Mesothelial cell of epicardium (in vitro differentiated cells): Measurements from ENCODE around the gene XRCC1. TPM values are rescaled to one million over a fixed set of nuclear protein-coding genes. Genes with fewer than 3 reads are reported as not detected.
"Not testable (repeated sequence)": the region's sequence is repeated elsewhere in the genome, so short reads cannot be mapped to it uniquely, and the experiment has no call there.

Source experiments
- DNase-seq, 2 experiments: peaks; one replicate each; pipeline ENCODE4 v3.0.0; 2021; ENCODE audit warnings: low spot score in 2 of 2; ENCODE audit not compliant: unreplicated experiment in 2 of 2
- H3K27ac Mint-ChIP-seq: 2 replicates; pipeline ENCODE4 v1.8.0; 2021; ENCODE audit warnings: mixed read lengths
- H3K27me3 Mint-ChIP-seq: 2 replicates; pipeline ENCODE4 v1.8.0; 2021; ENCODE audit warnings: low read depth, mixed read lengths
- H3K36me3 Mint-ChIP-seq: 2 replicates; pipeline ENCODE4 v1.8.0; 2021; ENCODE audit warnings: mixed read lengths
- H3K4me1 Mint-ChIP-seq: 2 replicates; pipeline ENCODE4 v1.8.0; 2021; ENCODE audit warnings: mixed read lengths
- H3K4me3 Mint-ChIP-seq: 2 replicates; pipeline ENCODE4 v1.8.0; 2021; ENCODE audit warnings: mild to moderate bottlenecking, moderate library complexity, mixed read lengths
- H3K9me3 Mint-ChIP-seq: 2 replicates; pipeline ENCODE4 v1.8.0; 2021; ENCODE audit warnings: mixed read lengths
- total RNA-seq: library from RNA; stranded (reverse); gene quantifications from 3 replicates; pipeline ENCODE4 v1.2.1, GENCODE V29; 2021
- TF ChIP-seq, protein P1 (sequence below): fragments of 200-600 bp; sonication (generic); IDR thresholded peaks from one replicate; pipeline ENCODE4 v1.5.0; 2021; ENCODE audit warnings: antibody characterized with exemption; ENCODE audit not compliant: unreplicated experiment

XRCC1 gene
- total RNA-seq, 1 donor from 2014 or later, result 56.1 TPM

DNA sequence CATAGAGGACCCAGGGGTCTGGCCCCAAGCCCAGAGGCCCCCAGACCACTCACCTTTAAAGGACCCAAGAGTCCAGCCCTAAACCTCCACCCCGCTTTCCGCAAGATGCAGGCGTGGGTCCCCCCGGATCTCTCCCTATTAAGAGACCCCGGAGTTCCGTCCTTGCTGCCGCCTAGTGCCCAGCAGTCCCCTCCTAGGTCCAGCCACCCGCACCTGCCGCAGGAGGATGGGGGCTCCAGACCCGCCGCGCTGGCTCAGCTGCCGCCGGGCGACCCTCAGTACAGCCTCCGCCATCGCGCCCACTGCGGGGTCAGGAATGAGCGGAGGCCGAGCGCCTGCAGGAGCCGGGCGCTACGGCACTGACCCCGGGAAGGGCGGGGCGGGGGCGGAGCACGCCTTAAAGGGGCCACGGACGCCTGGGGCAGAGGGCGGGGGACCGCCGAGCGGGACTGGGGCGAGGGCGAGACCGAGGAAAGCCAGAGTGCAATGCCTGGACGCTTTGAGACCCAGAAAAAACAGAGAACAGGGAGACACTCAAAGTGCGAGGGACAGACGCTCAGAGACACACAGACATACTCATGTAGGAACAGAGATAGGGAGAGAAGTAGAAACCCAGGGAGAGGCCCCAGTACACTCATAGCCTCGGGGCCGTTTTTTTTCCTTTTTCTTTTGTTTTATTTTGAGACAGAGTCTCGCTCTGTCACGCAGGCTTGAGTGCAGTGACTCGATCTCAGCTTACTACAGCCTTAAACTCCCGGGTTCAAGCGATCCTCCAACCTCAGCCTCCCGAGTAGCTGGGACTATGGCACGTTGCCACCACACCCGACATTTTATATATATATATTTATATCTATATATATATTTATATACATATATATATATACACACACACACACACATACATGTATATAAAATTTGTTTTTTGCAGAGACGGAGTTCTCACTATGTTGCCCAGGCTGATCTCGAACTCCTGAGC lies 48.2 kb downstream of the XRCC1 start, which contains the start of gene ETHE1:
TSS of gene ETHE1 (minus strand) at position 318 of the 976 bp plus-strand sequence. CDS start at position 294, 24 bp downstream.
- DNase-seq, result peak; percentile 31 to 53
- no peaks in the 10 kb centered on the region for H3K27me3 Mint-ChIP-seq
- no peaks in the 10 kb centered on the region for H3K9me3 Mint-ChIP-seq
- H3K36me3 Mint-ChIP-seq, result no peaks in the 10 kb centered on the region
- peaks cover 28% of the 10 kb centered on the region for H3K4me1 Mint-ChIP-seq
- TF ChIP-seq, protein P1, sequence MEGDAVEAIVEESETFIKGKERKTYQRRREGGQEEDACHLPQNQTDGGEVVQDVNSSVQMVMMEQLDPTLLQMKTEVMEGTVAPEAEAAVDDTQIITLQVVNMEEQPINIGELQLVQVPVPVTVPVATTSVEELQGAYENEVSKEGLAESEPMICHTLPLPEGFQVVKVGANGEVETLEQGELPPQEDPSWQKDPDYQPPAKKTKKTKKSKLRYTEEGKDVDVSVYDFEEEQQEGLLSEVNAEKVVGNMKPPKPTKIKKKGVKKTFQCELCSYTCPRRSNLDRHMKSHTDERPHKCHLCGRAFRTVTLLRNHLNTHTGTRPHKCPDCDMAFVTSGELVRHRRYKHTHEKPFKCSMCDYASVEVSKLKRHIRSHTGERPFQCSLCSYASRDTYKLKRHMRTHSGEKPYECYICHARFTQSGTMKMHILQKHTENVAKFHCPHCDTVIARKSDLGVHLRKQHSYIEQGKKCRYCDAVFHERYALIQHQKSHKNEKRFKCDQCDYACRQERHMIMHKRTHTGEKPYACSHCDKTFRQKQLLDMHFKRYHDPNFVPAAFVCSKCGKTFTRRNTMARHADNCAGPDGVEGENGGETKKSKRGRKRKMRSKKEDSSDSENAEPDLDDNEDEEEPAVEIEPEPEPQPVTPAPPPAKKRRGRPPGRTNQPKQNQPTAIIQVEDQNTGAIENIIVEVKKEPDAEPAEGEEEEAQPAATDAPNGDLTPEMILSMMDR, result no peak
- H3K4me3 Mint-ChIP-seq, result peak within 1 kb of the TSS; percentile 87
- H3K27ac Mint-ChIP-seq, result peak within 1 kb of the TSS; percentile 90

DNA sequence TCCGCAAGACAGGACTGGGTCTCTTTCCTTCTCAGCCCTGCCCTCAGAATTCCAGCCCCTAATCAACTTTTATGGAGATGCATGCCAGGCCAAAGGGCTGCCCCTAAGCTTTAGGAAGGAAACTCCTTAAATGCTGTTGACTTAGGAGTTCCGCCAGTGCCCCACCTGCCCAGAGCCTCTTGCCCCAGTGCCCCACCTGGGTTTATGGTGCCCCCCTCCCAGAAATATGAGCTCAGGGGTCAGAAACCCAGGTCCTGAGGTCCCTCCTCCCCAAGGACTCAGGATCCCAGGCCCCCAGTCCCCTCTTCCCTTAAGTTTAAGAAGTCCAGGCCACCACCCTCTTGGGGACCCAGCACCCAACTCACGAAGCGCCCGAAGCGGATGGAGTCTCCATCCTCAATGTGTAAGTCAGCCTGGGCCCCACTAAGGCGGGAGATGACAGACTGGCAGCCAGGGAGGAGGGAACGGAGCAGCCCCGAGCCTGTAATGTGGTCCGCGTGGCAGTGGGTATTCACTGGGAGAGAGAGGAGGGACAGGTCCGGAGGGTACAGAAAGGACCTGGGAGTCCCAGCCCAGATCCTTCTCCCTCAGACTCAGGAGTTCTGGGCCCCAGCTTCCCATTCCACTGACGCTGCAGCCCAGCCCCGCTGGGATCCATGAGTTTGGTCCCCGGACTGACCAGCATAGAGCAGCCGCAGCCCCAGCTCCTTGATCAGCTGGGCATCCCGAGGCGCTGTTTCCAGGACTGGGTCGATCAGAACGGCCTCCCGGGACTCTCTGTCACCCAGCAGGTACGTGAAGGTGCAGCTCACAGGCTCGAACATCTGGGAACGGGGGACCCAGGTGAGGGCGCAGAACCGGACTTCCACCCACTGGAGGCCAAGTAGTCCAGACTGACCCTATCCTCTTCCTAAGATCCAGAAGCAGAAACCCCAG lies 49.2 kb downstream of the XRCC1 start:
- DNase-seq, result no peak
- Mint-ChIP-seq H3K27ac (peak overlapping the region; percentile 83), H3K36me3 (no peaks in the 10 kb centered on the region), H3K27me3 (no peaks in the 10 kb centered on the region), H3K4me1 (peaks cover 28% of the 10 kb centered on the region), H3K9me3 (no peaks in the 10 kb centered on the region), H3K4me3 (peak overlapping the region; percentile 87)
- TF ChIP-seq, protein P1, result no peak

DNA sequence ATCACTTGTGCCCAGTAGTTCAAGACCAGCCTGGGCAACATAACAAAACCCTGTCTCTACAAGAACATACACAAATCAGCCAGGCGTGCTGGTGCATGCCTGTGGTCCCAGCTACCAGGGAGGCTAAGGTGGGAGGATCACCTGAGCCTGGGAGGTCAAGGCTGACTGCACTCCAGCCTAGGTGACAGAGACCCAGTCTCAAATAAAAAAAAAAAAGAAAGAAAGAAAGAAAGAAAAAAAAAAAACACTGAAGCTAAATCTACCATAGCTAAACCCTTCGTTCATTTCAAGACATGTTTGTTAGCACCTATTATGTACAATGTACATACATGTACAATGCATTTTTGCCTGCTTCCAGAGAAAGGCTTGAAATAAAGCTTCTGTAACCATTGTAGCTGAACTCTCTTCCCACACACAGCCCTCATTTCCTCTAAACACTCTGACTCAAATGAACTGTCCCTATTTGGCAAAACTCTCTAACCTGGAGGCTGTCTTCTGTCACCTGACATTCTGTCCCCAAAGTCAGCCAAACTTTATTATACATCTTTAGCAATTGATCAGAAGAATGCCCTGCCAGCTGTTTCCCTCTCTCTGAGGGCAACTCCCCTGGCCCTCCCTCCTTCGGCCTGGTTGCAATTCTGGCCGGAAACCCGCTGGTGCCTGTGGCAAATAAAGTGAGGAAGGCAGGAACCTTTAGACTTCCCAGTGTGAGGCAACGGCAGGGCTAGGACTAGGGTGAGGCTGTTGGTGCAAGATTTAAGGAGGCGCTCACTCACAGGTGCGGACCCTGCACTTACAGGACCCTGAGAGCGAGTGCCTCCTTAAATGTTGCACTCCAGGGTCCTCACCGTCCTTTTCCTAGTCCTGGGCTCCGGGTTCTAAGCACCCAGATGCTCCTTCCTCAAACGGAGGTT lies 50.1 kb downstream of the XRCC1 start:
- no peak for DNase-seq
- peak overlapping the region; percentile 83 for H3K27ac Mint-ChIP-seq
- peak overlapping the region; percentile 87 for H3K4me3 Mint-ChIP-seq
- peaks cover 28% of the 10 kb centered on the region for H3K4me1 Mint-ChIP-seq
- no peaks in the 10 kb centered on the region for H3K27me3 Mint-ChIP-seq
- H3K36me3 Mint-ChIP-seq, result no peaks in the 10 kb centered on the region
- TF ChIP-seq, protein P1, result no peak
- no peaks in the 10 kb centered on the region for H3K9me3 Mint-ChIP-seq

DNA sequence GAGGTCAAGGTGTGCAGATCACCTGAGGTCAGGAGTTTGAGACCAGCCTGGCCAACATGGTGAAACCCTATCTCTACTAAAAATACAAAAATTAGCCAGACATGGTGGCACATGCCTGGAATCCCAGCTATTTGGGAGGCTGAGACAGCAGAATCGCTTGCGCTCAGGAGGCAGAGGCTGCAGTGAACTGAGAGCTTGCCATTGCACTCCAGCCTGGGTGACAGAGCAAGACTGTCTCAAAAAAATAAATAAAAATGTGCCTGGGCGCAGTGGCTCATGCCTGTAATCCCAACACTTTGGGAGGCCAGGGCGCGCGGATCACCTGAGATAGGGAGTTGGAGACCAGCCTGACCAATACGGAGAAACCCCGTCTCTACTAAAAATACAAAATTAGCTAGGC lies 51.6 kb downstream of the XRCC1 start:
- H3K36me3 Mint-ChIP-seq, H3K4me3 Mint-ChIP-seq, H3K9me3 Mint-ChIP-seq, H3K27me3 Mint-ChIP-seq, DNase-seq: not testable (repeated sequence)
- Mint-ChIP-seq H3K27ac (peak overlapping the region; percentile 85), H3K4me1 (peaks cover 32% of the 10 kb centered on the region)

DNA sequence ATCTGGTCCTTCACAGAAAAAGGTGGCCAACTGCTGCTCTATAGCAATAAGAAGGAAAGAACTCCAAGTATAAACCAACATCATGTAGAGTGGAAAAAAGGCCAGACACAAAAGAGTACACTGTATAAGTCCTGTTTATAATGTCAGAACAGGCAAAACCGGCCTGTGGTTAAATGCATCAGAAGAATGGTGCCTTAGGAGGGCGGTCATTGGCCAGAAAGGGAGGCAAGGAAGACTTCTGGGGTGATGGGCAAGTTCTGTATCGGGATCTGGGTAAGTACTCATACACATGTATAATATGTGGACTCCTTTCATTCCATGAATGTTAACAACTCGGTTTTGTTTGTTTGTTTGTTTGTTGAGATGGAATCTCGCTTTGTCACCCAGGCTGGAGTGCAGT lies 52.4 kb downstream of the XRCC1 start:
- no peaks in the 10 kb centered on the region for H3K27me3 Mint-ChIP-seq
- no peak for DNase-seq
- H3K4me1 Mint-ChIP-seq, result peaks cover 34% of the 10 kb centered on the region
- no peaks in the 10 kb centered on the region for H3K36me3 Mint-ChIP-seq
- H3K4me3 Mint-ChIP-seq, result no peak overlapping the region
- TF ChIP-seq, protein P1, result no peak
- H3K9me3 Mint-ChIP-seq, result no peaks in the 10 kb centered on the region
- peak overlapping the region; percentile 85 for H3K27ac Mint-ChIP-seq
